K562 (cell line): Measurements from ENCODE around the gene NTSR1. TPM values are rescaled to one million over a fixed set of nuclear protein-coding genes. Genes with fewer than 3 reads are reported as not detected.

Experiments
- ARHGAP35 ChIP-seq: fragments of 450-650 bp; IDR thresholded peaks from 2 replicates; pipeline ENCODE4 v1.6.1; 2018; ENCODE audit not compliant: partially characterized antibody
- CGGBP1 ChIP-seq: fragments of 250-450 bp; sonication (Bioruptor Pico); IDR thresholded peaks from 2 replicates; pipeline ENCODE4 v1.9.0; 2021; ENCODE audit warnings: mild to moderate bottlenecking
- ERF ChIP-seq: fragments of 450-650 bp; formaldehyde crosslinking; IDR thresholded peaks from 2 replicates; pipeline ENCODE4 v1.4.0; 2020; ENCODE audit warnings: mild to moderate bottlenecking, mixed read lengths
- FIP1L1 ChIP-seq: fragments of 200-400 bp; formaldehyde crosslinking; IDR thresholded peaks from 2 replicates; pipeline ENCODE4 v1.6.1; 2018; ENCODE audit warnings: mild to moderate bottlenecking, low read depth, low read length; ENCODE audit not compliant: poor library complexity, severe bottlenecking
- HINFP ChIP-seq: fragments of 450-650 bp; conservative IDR thresholded peaks from 2 replicates; pipeline ENCODE4 v1.6.1; 2016; ENCODE audit warnings: missing genetic modification characterization, low read depth, mild to moderate bottlenecking, control low read depth, missing compliant biosample characterization
- HLTF ChIP-seq: fragments of 450-650 bp; IDR thresholded peaks from 2 replicates; pipeline ENCODE4 v1.6.1; 2016
- HOXB6 ChIP-seq: fragments of 250-450 bp; sonication (Bioruptor Pico); IDR thresholded peaks from 2 replicates; pipeline ENCODE4 v1.5.1; 2022; ENCODE audit warnings: mild to moderate bottlenecking, borderline replicate concordance
- ILF3 ChIP-seq: fragments of 450-650 bp; IDR thresholded peaks from 2 replicates; pipeline ENCODE4 v1.6.1; 2018; ENCODE audit warnings: antibody characterized with exemption, mild to moderate bottlenecking, moderate library complexity, borderline replicate concordance
- MCM2 ChIP-seq: fragments of 450-650 bp; IDR thresholded peaks from 2 replicates; pipeline ENCODE4 v1.6.1; 2017; ENCODE audit warnings: low read depth, mild to moderate bottlenecking
- MYBL2 ChIP-seq, 2 experiments: fragments of 450-650 bp in 1 of 2; sonication (generic) in 1 of 2; formaldehyde crosslinking in 1 of 2; IDR thresholded peaks; 2 replicates each; pipeline versions ENCODE4 v1.6.1 to v1.8.1; 2017 to 2022; ENCODE audit warnings: borderline replicate concordance in 1 of 2, inconsistent platforms in 1 of 2, low read depth in 1 of 2, mild to moderate bottlenecking in 1 of 2, missing genetic modification reagents in 1 of 2, moderate library complexity in 1 of 2
- PHF8 ChIP-seq: fragments of 200-600 bp; sonication (generic); IDR thresholded peaks from 2 replicates; pipeline ENCODE4 v1.6.1; 2012; ENCODE audit warnings: mixed run types, mild to moderate bottlenecking, inconsistent platforms, low read length, moderate library complexity, borderline replicate concordance
- SRF ChIP-seq, 2 experiments: fragments of 250-450, 450-650 bp in 1 of 2; sonication (Bioruptor Pico) in 1 of 2; sonication (generic) in 1 of 2; formaldehyde crosslinking; IDR thresholded peaks; 2 replicates each; pipeline versions ENCODE4 v1.5.0 to v1.5.1; 2020 to 2022; ENCODE audit warnings: mild to moderate bottlenecking in 1 of 2, missing genetic modification reagents in 1 of 2
- STAT5B ChIP-seq: fragments of 250-450 bp; sonication (Bioruptor Pico); IDR thresholded peaks from 2 replicates; pipeline ENCODE4 v1.8.0; 2021; ENCODE audit warnings: mild to moderate bottlenecking, inconsistent platforms
- TOE1 ChIP-seq, 2 experiments: fragments of 450-650 bp in 1 of 2; sonication (generic) in 1 of 2; formaldehyde crosslinking in 1 of 2; IDR thresholded peaks; 2 replicates each; pipeline versions ENCODE4 v1.7.1 to v1.8.0; 2016 to 2022; ENCODE audit warnings: borderline replicate concordance in 2 of 2, mild to moderate bottlenecking in 2 of 2, antibody characterized with exemption in 1 of 2, inconsistent platforms in 1 of 2, low read depth in 1 of 2, missing genetic modification reagents in 1 of 2, moderate library complexity in 1 of 2
- TRIM25 ChIP-seq: fragments of 450-650 bp; IDR thresholded peaks from 2 replicates; pipeline ENCODE4 v1.7.0; 2016; ENCODE audit warnings: borderline replicate concordance
- ZC3H8 ChIP-seq: fragments of 450-650 bp; IDR thresholded peaks from 2 replicates; pipeline ENCODE4 v1.6.1; 2017
- ZNF239 ChIP-seq: fragments of 250-450 bp; sonication (Bioruptor Pico); IDR thresholded peaks from 2 replicates; pipeline ENCODE4 v1.4.0; 2020; ENCODE audit warnings: mild to moderate bottlenecking
- ZNF3 ChIP-seq: fragments of 250-450 bp; sonication (Bioruptor Pico); IDR thresholded peaks from 2 replicates; pipeline ENCODE4 v1.5.0; 2021; ENCODE audit warnings: mild to moderate bottlenecking, moderate library complexity
- ZNF644 ChIP-seq: fragments of 200-800 bp; sonication (Bioruptor generic); IDR thresholded peaks from 2 replicates; pipeline ENCODE4 v1.6.1; 2016; ENCODE audit warnings: low read depth, missing genetic modification characterization, missing compliant biosample characterization
- polyA plus RNA-seq, 8 experiments: library from polyadenylated mRNA; depleted of rRNA in 4 of 8; stranded (reverse) in 5 of 8; unstranded in 3 of 8; fragments of >200 nt; fragmentation: Nextera tagmentation in 2 of 8; fragmentation: Illumina TruSeq in 1 of 8; extraction: Ambion mirVana in 2 of 8; extraction: Trizol in 1 of 8; gene quantifications; 2 replicates each; pipeline versions ENCODE4 v1.2.1 to v1.2.3, GENCODE V29; 2011 to 2014; ENCODE audit warnings: inconsistent platforms in 1 of 8, missing spikeins in 1 of 8
- total RNA-seq, 7 experiments: library from RNA; depleted of rRNA in 6 of 7; stranded (reverse); fragments of >200 nt in 6 of 7; fragmentation: Illumina TruSeq in 2 of 7; extraction: Trizol in 2 of 7; gene quantifications; 2 replicates each; pipeline versions ENCODE4 v1.2.1 to v1.2.3, GENCODE V29; 2011 to 2021; ENCODE audit warnings: low replicate concordance in 1 of 7
- TF ChIP-seq, protein P1 (sequence below): sonication (generic); formaldehyde crosslinking; IDR thresholded peaks from 2 replicates; pipeline ENCODE4 v1.8.1; 2022; ENCODE audit warnings: missing genetic modification reagents

NTSR1 gene
- total and polyA plus RNA-seq, 9 of the 15 experiments (the other 6 are each of a cell fraction or from before 2014, with no cell fraction given), result 0.04 to 0.40 (median 0.13) TPM; not detected in 3

DNA sequence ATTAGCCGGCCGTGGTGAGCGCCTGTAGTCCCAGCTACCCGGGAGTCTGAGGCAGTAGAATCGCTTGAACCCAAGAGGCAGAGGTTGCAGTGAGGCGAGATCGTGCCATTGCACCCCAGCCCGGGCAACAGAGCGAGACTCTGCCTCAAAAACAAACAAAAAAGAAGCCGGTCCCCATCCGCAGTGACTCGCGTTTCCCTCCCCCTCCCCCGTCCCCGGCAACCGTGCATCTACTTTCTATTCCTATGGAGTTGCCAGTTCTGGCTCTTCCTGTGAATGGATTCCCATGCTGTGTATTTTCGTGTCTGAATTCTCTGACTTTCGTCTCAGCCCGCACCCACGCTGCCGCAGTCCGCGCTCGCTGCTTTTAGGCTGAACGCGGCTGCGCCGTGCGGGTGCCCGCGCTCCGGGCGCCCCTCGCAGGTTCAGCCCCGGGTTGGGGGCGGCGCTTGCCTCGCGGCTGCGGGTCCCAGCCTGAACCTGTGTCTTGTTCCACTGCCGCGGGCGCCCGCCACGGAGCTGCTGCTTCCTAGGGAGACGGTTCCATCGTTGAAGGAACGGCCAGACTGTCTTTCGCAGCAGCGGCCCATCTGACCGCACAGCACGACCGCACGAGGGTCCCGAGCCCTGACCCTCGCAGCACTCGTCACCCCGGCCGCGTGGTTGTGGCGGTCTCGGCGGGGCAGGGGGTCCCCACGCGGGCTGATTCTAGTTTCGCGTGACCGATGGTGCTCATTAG, 86.6 kb downstream of the NTSR1 start (continued):
- TF ChIP-seq TRIM25 (no peak), HINFP (tag) (no peak), FIP1L1 (peak; percentile 74), SRF (CRISPR knock-in tag; IDR thresholded peaks at IDR 0.05) (no peak; a peak in 1 of 4 replicates), ZNF3 (CRISPR knock-in tag) (no peak), ZNF239 (CRISPR knock-in tag) (no peak), ZC3H8 (no peak), CGGBP1 (CRISPR knock-in tag) (no peak), ERF (no peak), TOE1 (IDR thresholded peaks at IDR 0.05; ENCODE audit: borderline replicate concordance) (no peak), TOE1 (CRISPR knock-in tag; IDR thresholded peaks at IDR 0.05; ENCODE audit: borderline replicate concordance, low read depth) (no peak), HOXB6 (CRISPR knock-in tag) (no peak), HLTF (0 out of 2 replicates have a peak, but pooled peaks have one; percentile 16), ZNF644 (tag) (no peak; the same call in 1 of the 2 replicates), MYBL2 (IDR thresholded peaks at IDR 0.05; ENCODE audit: low read depth) (no peak), MYBL2 (CRISPR knock-in tag; IDR thresholded peaks at IDR 0.05; ENCODE audit: borderline replicate concordance) (no peak), MCM2 (no peak), STAT5B (no peak), PHF8 (peak; percentile 64; the same call in 1 of the 2 replicates), ILF3 (no peak), ARHGAP35 (no peak)
- TF ChIP-seq, protein P1, sequence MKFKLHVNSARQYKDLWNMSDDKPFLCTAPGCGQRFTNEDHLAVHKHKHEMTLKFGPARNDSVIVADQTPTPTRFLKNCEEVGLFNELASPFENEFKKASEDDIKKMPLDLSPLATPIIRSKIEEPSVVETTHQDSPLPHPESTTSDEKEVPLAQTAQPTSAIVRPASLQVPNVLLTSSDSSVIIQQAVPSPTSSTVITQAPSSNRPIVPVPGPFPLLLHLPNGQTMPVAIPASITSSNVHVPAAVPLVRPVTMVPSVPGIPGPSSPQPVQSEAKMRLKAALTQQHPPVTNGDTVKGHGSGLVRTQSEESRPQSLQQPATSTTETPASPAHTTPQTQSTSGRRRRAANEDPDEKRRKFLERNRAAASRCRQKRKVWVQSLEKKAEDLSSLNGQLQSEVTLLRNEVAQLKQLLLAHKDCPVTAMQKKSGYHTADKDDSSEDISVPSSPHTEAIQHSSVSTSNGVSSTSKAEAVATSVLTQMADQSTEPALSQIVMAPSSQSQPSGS (CRISPR knock-in tag), result no peak
